Measurements from ENCODE around the gene SOX9.

The SOX9 gene

DNA sequence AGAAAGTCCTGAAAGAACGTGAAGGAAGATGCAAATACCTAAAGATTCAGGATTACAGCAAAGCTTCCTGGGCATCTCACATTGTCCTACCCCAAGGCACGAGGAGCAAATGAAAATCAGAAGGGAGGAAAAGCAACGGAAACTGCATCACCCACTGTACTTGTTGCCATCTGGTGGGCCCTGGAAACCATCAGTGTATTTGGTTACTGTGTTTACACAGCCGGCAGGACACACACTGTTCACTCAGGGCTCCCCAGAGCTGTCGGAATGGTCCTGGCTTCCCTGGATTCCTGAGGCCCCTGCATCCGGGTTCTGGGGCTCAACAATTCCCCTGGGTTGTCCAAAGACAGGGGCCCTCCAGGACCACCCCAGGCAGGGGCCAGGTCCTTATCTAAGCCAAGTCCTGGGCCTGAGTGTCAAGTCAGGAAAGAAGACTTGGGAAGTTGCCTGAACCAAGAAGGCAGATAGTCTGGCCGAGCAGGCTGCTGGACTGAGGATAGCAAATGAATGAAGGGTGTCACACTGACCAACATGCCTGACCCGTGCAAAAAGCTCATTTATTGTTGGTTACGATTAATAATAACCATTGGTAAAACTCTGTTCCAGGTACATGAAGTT lies 52.8 kb downstream of the SOX9 start:
- no CpG with 5 or more reads among the region's 9 CpGs for WGBS (ENCODE audit: insufficient coverage, insufficient read length)
- Histone ChIP-seq H3K4me1 (ENCODE audit: control insufficient read depth, insufficient read depth, low read length) (peaks cover 6% of the 10 kb centered on the region; the same call in 1 of the 2 replicates), H3K36me3 (ENCODE audit: control insufficient read depth, insufficient read depth, low read length) (no peaks in the 10 kb centered on the region), H3K4me3 (ENCODE audit: low read length) (no peak overlapping the region), H3K27ac (ENCODE audit: low read length) (no peak overlapping the region), H3K9me3 (ENCODE audit: control insufficient read depth, insufficient read depth, low read length) (no peaks in the 10 kb centered on the region), H3K27me3 (ENCODE audit: control insufficient read depth, insufficient read depth, low read length) (no peaks in the 10 kb centered on the region)
- no peak for DNase-seq (ENCODE audit: low read depth, low spot score)

DNA sequence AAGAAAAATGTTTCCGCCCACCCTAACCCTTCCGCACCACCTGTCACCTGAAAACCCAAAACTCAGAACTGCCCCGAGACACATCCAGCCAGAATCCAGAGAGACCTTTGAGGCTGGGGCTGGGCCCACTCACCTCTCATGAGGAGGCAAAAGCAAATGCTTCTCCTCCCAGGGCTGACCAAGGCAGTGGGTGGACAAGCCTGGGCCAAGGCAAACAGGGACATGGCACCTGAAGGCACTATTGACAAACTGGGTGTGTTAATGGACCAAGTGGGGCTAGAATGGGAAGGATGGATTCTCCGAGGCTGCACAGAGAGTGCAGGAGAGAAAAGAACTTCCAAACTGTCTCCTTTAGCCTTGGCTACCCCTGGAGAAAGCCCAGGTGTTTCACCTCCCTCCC lies 54.4 kb downstream of the SOX9 start:
- no peak for DNase-seq (ENCODE audit: low read depth, low spot score)
- no CpG with 5 or more reads among the region's 4 CpGs for WGBS (ENCODE audit: insufficient coverage, insufficient read length)
- Histone ChIP-seq H3K4me3 (ENCODE audit: low read length) (no peak overlapping the region), H3K27ac (ENCODE audit: low read length) (no peak overlapping the region), H3K9me3 (ENCODE audit: control insufficient read depth, insufficient read depth, low read length) (no peaks in the 10 kb centered on the region), H3K36me3 (ENCODE audit: control insufficient read depth, insufficient read depth, low read length) (no peaks in the 10 kb centered on the region), H3K4me1 (ENCODE audit: control insufficient read depth, insufficient read depth, low read length) (peaks cover 6% of the 10 kb centered on the region; the same call in 1 of the 2 replicates), H3K27me3 (ENCODE audit: control insufficient read depth, insufficient read depth, low read length) (no peaks in the 10 kb centered on the region)
